ENCODE data around the gene TOR3A.

- TF ChIP-seq ZSCAN25 (CRISPR knock-in tag; IDR thresholded peaks at IDR 0.05) (no peak), EZH2 (conservative IDR thresholded peaks at IDR 0.05; ENCODE audit: low read depth, low read length) (no peak), KLF13 (CRISPR knock-in tag; IDR thresholded peaks at IDR 0.05) (no peak), ZFX (CRISPR knock-in tag; IDR thresholded peaks at IDR 0.05; ENCODE audit: low read depth) (no peak), ZNF546 (CRISPR knock-in tag; conservative IDR thresholded peaks at IDR 0.05) (no peak), FOXP1 (IDR thresholded peaks at IDR 0.05) (no peak), FOXP1 (CRISPR knock-in tag; IDR thresholded peaks at IDR 0.05) (no peak), DNMT3B (CRISPR knock-in tag; conservative IDR thresholded peaks at IDR 0.05) (no peak)
Measured at GRCh38 chr1:179058487-179059483, 23.1 kb upstream of the TOR3A start.

Measured in HepG2 (cell line).